ENCODE measurements around the gene IRGM.
"Not testable (repeated sequence)": the region's sequence is repeated elsewhere in the genome, so short reads cannot be mapped to it uniquely, and the experiment has no call there.

- TF ChIP-seq CTCF, POLR2A (IDR thresholded peaks at IDR 0.05): not testable (repeated sequence)
Measured at GRCh38 chr5:150856700-150857099, 10.4 kb downstream of the IRGM start.
